ENCODE data around the gene MN1.

- TF ChIP-seq POLR2A (IDR thresholded peaks at IDR 0.05; ENCODE audit: low read depth, low read length) (no peak), TAF1 (IDR thresholded peaks at IDR 0.05; ENCODE audit: low read depth, low read length) (no peak), SPI1 (IDR thresholded peaks at IDR 0.05; ENCODE audit: low read depth, low read length) (no peak), POLR2AphosphoS5 (IDR thresholded peaks at IDR 0.05; ENCODE audit: low read depth, low read length) (no peak), POU2F2 (IDR thresholded peaks at IDR 0.05; ENCODE audit: low read depth, low read length) (no peak), PAX5 (IDR thresholded peaks at IDR 0.05; ENCODE audit: insufficient read depth, low read length, severe bottlenecking) (no peak)
Measured at GRCh38 chr22:27724709-27725108, 76.8 kb downstream of the MN1 start.
